Measurements from ENCODE around the gene ABCE1. TPM values are rescaled to one million over a fixed set of nuclear protein-coding genes. Genes with fewer than 3 reads are reported as not detected.

Gene ABCE1
- total RNA-seq, 1 experiment from 2014 or later = 73.7 TPM

- H3K27ac ChIP-seq (ENCODE audit: low read length) = no peak overlapping the region
- H3K27me3 ChIP-seq (ENCODE audit: control insufficient read depth, insufficient read depth, low read length) = no peaks in the 10 kb centered on the region
- DNase-seq (ENCODE audit: low read depth, low spot score) (no peak), ATAC-seq (no peak)
- no peaks in the 10 kb centered on the region for H3K9me3 ChIP-seq (ENCODE audit: control insufficient read depth, insufficient read depth, low read depth, low read length)
- intact Hi-C loops (cut with micrococcal nuclease; ENCODE audit: unreplicated experiment) (no loop called here), in situ Hi-C loops (cut with HindIII; ENCODE audit: low pct_unique_long_range_greater_than_20kb, low sequenced_read_pairs) (no loop called here)
- no peak overlapping the region for H3K4me3 ChIP-seq (ENCODE audit: low read depth in 2 of 2, low read length in 2 of 2)
- POLR2A ChIA-PET = no interaction called here
- BruUV-seq (replicated peaks) = no TSS peak
- peaks cover 18% of the 10 kb centered on the region for H3K36me3 ChIP-seq (ENCODE audit: control insufficient read depth, insufficient read depth, low read length)
- no peak for TF ChIP-seq SIN3A (IDR thresholded peaks at IDR 0.05; ENCODE audit: borderline replicate concordance, insufficient read depth, low read depth, low read length)
- TF ChIP-seq, protein P1, sequence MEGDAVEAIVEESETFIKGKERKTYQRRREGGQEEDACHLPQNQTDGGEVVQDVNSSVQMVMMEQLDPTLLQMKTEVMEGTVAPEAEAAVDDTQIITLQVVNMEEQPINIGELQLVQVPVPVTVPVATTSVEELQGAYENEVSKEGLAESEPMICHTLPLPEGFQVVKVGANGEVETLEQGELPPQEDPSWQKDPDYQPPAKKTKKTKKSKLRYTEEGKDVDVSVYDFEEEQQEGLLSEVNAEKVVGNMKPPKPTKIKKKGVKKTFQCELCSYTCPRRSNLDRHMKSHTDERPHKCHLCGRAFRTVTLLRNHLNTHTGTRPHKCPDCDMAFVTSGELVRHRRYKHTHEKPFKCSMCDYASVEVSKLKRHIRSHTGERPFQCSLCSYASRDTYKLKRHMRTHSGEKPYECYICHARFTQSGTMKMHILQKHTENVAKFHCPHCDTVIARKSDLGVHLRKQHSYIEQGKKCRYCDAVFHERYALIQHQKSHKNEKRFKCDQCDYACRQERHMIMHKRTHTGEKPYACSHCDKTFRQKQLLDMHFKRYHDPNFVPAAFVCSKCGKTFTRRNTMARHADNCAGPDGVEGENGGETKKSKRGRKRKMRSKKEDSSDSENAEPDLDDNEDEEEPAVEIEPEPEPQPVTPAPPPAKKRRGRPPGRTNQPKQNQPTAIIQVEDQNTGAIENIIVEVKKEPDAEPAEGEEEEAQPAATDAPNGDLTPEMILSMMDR (IDR thresholded peaks at IDR 0.05) = no peak
- no peak for TF ChIP-seq REST (IDR thresholded peaks at IDR 0.05; ENCODE audit: insufficient read depth in 1 of 2, low read depth in 2 of 2, low read length in 1 of 2)
- no peak for TF ChIP-seq POLR2AphosphoS5 (IDR thresholded peaks at IDR 0.05; ENCODE audit: low read depth, low read length)
- no peak for TF ChIP-seq TCF7L2 (IDR thresholded peaks at IDR 0.05; ENCODE audit: low read depth, low read length)
- CTCF ChIA-PET = no interaction called here
- H3K4me1 ChIP-seq (ENCODE audit: control insufficient read depth, insufficient read depth, low read length) = no peaks in the 10 kb centered on the region
These were observed 55.8 kb downstream of the ABCE1 start for GRCh38 chr4:145153904-145154298.

- ATAC-seq (peak; percentile 65; the same call in 1 of the 2 replicates), DNase-seq (ENCODE audit: low read depth, low spot score) (no peak)
- Histone ChIP-seq H3K36me3 (ENCODE audit: control insufficient read depth, insufficient read depth, low read length) (peaks cover 16% of the 10 kb centered on the region), H3K9me3 (ENCODE audit: control insufficient read depth, insufficient read depth, low read depth, low read length) (no peaks in the 10 kb centered on the region), H3K4me3 (ENCODE audit: low read depth in 2 of 2, low read length in 2 of 2) (no peak overlapping the region), H3K27me3 (ENCODE audit: control insufficient read depth, insufficient read depth, low read length) (no peaks in the 10 kb centered on the region), H3K27ac (ENCODE audit: low read length) (no peak overlapping the region), H3K4me1 (ENCODE audit: control insufficient read depth, insufficient read depth, low read length) (no peaks in the 10 kb centered on the region)
- no peak for TF ChIP-seq TCF7L2 (IDR thresholded peaks at IDR 0.05; ENCODE audit: low read depth, low read length)
- TF ChIP-seq, protein P1 (IDR thresholded peaks at IDR 0.05) = peak; percentile 64
- no TSS peak for BruUV-seq (replicated peaks)
- ChIA-PET POLR2A (no interaction called here), CTCF (no interaction called here)
- in situ Hi-C loops (cut with HindIII; ENCODE audit: low pct_unique_long_range_greater_than_20kb, low sequenced_read_pairs) = no loop called here
- intact Hi-C loops (cut with micrococcal nuclease; ENCODE audit: unreplicated experiment) = no loop called here
These were observed 56.5 kb downstream of the ABCE1 start for GRCh38 chr4:145154573-145154972.

Data from Panc1 (cell line).